ENCODE data around the gene NLGN4Y.

Gene NLGN4Y

GRCh38 chrY:14523491-14524271, 648 bp upstream of the NLGN4Y start:
- Histone ChIP-seq H3K9me3 (no peaks in the 10 kb centered on the region), H3K27me3 (no peaks in the 10 kb centered on the region), H3K36me3 (no peaks in the 10 kb centered on the region), H3K4me1 (no peaks in the 10 kb centered on the region), H3K4me3 (ENCODE audit: low read depth, low read length) (no peak overlapping the region)
- no peak for TF ChIP-seq CTCF (IDR thresholded peaks at IDR 0.05; ENCODE audit: low read depth, low read length)
- no peak for DNase-seq

GRCh38 chrY:14525315-14525714, 986 bp downstream of the NLGN4Y start:
- no peak for TF ChIP-seq CTCF (IDR thresholded peaks at IDR 0.05; ENCODE audit: low read depth, low read length)
- H3K4me3 ChIP-seq (ENCODE audit: low read depth, low read length) = no peak overlapping the region
- no peaks in the 10 kb centered on the region for H3K36me3 ChIP-seq
- no peaks in the 10 kb centered on the region for H3K4me1 ChIP-seq
- H3K27me3 ChIP-seq = no peaks in the 10 kb centered on the region
- H3K9me3 ChIP-seq = no peaks in the 10 kb centered on the region
- no peak for DNase-seq

- Histone ChIP-seq H3K9me3 (no peaks in the 10 kb centered on the region), H3K4me3 (ENCODE audit: low read depth, low read length) (no peak overlapping the region), H3K27me3 (no peaks in the 10 kb centered on the region), H3K4me1 (no peaks in the 10 kb centered on the region), H3K36me3 (no peaks in the 10 kb centered on the region)
- no peak for TF ChIP-seq CTCF (IDR thresholded peaks at IDR 0.05; ENCODE audit: low read depth, low read length)
- DNase-seq = no peak
These were observed 4.0 kb downstream of the NLGN4Y start for GRCh38 chrY:14528361-14528760.

GRCh38 chrY:14536703-14537102, 12.4 kb downstream of the NLGN4Y start:
- Histone ChIP-seq H3K27me3 (no peaks in the 10 kb centered on the region), H3K4me1 (no peaks in the 10 kb centered on the region), H3K9me3 (no peaks in the 10 kb centered on the region), H3K36me3 (no peaks in the 10 kb centered on the region), H3K4me3 (ENCODE audit: low read depth, low read length) (no peak overlapping the region)
- TF ChIP-seq CTCF (IDR thresholded peaks at IDR 0.05; ENCODE audit: low read depth, low read length) = no peak
- no peak for DNase-seq

GRCh38 chrY:14543506-14543905, 19.2 kb downstream of the NLGN4Y start:
- Histone ChIP-seq H3K4me3 (ENCODE audit: low read depth, low read length) (no peak overlapping the region), H3K27me3 (no peaks in the 10 kb centered on the region), H3K4me1 (no peaks in the 10 kb centered on the region), H3K9me3 (no peaks in the 10 kb centered on the region), H3K36me3 (no peaks in the 10 kb centered on the region)
- TF ChIP-seq CTCF (IDR thresholded peaks at IDR 0.05; ENCODE audit: low read depth, low read length) = no peak
- no peak for DNase-seq

GRCh38 chrY:14581294-14581693, 57.0 kb downstream of the NLGN4Y start:
- no peaks in the 10 kb centered on the region for H3K36me3 ChIP-seq
- H3K27me3 ChIP-seq = no peaks in the 10 kb centered on the region
- DNase-seq = no peak
- no peak overlapping the region for H3K4me3 ChIP-seq (ENCODE audit: low read depth, low read length)
- no peak for TF ChIP-seq CTCF (IDR thresholded peaks at IDR 0.05; ENCODE audit: low read depth, low read length)
- no peaks in the 10 kb centered on the region for H3K9me3 ChIP-seq
- H3K4me1 ChIP-seq = no peaks in the 10 kb centered on the region
